ENCODE data around the gene RETSAT. TPM values are rescaled to one million over a fixed set of nuclear protein-coding genes. Genes with fewer than 3 reads are reported as not detected.
"Not testable (repeated sequence)": the region's sequence is repeated elsewhere in the genome, so short reads cannot be mapped to it uniquely, and the experiment has no call there.

The RETSAT gene
- total RNA-seq, 3 donors from 2014 or later = 154 to 378 (median 278) TPM

DNA sequence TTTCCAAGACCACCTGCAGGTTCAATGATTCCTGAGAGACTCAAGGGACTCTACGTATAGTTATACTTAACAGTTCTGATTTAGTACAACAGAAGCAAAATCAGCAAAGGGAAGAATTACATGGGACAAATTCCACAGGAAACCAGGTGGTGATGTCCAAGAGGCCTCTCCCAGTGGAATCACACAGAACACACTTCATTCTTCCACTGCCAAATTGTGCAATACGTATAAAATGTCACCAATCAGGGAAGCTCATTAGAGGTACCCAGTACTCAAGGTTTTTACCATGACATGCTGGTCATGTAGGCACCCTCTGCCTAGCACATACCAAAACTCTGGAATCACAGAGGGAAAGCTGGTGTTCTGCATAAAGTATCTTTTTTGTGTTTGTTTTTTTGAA lies 33.4 kb upstream of the RETSAT start:
- H3K36me3 ChIP-seq (ENCODE audit: low read depth) = no peaks in the 10 kb centered on the region
- TF ChIP-seq, protein P1, sequence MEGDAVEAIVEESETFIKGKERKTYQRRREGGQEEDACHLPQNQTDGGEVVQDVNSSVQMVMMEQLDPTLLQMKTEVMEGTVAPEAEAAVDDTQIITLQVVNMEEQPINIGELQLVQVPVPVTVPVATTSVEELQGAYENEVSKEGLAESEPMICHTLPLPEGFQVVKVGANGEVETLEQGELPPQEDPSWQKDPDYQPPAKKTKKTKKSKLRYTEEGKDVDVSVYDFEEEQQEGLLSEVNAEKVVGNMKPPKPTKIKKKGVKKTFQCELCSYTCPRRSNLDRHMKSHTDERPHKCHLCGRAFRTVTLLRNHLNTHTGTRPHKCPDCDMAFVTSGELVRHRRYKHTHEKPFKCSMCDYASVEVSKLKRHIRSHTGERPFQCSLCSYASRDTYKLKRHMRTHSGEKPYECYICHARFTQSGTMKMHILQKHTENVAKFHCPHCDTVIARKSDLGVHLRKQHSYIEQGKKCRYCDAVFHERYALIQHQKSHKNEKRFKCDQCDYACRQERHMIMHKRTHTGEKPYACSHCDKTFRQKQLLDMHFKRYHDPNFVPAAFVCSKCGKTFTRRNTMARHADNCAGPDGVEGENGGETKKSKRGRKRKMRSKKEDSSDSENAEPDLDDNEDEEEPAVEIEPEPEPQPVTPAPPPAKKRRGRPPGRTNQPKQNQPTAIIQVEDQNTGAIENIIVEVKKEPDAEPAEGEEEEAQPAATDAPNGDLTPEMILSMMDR (IDR thresholded peaks at IDR 0.05) = no peak

DNA sequence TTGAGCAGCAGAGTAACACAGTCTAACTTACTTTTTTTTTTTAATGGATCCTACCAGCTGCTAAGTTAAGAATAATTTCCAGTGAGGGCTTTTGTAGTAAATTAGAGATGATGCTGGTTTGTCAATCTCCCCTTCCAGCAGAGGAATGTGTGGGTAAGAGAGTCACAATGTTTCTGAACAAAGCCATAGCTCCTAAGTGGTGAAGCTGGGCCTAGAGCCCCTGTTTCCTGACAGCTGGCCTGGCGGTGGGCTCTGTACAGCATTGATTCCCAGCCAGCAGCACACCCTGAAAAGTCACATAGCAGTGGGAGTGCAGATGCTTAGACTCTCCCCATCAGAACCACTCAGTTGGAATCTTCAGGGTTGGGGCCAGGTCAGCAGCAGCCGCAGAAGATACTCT lies 31.4 kb upstream of the RETSAT start:
- intact Hi-C loops (cut with DNase I, micrococcal nuclease) = no loop called here
- Histone ChIP-seq H3K9me3 (no peaks in the 10 kb centered on the region), H3K4me1 (ENCODE audit: low read depth) (no peaks in the 10 kb centered on the region), H3K4me3 (no peak overlapping the region), H3K36me3 (ENCODE audit: low read depth) (no peaks in the 10 kb centered on the region)
- ATAC-seq (no peak), DNase-seq (no peak)
- TF ChIP-seq, protein P1 (IDR thresholded peaks at IDR 0.05) = no peak

More for the DNA sequence above, 33.4 kb upstream of the RETSAT start:
- intact Hi-C loops (cut with DNase I, micrococcal nuclease) = no loop called here
- peaks cover 5% of the 10 kb centered on the region for H3K4me1 ChIP-seq (ENCODE audit: low read depth)
- DNase-seq (no peak), ATAC-seq (no peak)
- H3K9me3 ChIP-seq = no peaks in the 10 kb centered on the region
- H3K4me3 ChIP-seq = no peak overlapping the region

DNA sequence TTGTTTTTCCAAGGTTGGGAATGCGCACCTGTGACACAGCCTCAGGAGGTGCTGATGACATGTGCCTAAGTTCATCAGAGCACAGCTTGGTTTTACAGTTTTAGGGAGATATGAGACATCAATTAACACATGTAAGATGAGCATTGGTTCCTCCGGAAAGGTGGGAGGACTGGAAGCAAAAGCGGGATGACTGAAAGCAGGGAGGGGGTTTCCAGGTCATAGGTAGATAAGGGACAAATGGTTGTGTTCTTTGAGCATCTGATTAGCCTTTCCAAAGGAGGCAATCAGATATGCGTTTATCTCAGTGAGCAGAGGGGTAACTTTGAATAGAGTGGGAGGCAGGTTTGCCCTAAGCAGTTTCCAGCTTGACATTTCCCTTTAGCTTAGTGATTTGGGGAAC lies 29.5 kb upstream of the RETSAT start:
- Histone ChIP-seq H3K9me3 (peaks cover 6% of the 10 kb centered on the region), H3K4me3 (no peak overlapping the region), H3K4me1 (ENCODE audit: low read depth) (no peaks in the 10 kb centered on the region), H3K36me3 (ENCODE audit: low read depth) (no peaks in the 10 kb centered on the region)
- intact Hi-C loops (cut with DNase I, micrococcal nuclease) = no loop called here
- ATAC-seq = no peak
- TF ChIP-seq, protein P1 (IDR thresholded peaks at IDR 0.05) = no peak
- no peak for DNase-seq

DNA sequence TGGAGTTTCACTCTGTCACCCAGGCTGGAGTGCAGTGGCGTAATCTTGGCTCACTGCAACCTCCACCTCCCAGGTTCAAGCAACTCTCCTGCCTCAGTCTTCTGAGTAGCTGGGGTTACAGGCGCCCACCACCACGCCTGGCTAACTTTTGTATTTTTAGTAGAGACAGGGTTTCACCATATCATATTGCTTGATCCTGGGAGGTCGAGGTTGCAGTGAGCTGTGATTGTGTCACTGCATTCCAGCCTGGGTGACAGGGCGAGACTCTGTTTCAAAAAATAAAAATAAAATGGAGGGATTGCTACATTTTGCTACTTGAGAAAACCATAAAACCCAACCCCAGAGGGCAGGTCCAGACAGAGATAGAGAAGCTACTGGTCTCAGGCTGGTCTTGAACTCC lies 28.8 kb upstream of the RETSAT start:
- H3K9me3 ChIP-seq; intact Hi-C loops (cut with DNase I, micrococcal nuclease); DNase-seq; H3K4me3 ChIP-seq; H3K36me3 ChIP-seq (ENCODE audit: low read depth); H3K4me1 ChIP-seq (ENCODE audit: low read depth); ATAC-seq: not testable (repeated sequence)

DNA sequence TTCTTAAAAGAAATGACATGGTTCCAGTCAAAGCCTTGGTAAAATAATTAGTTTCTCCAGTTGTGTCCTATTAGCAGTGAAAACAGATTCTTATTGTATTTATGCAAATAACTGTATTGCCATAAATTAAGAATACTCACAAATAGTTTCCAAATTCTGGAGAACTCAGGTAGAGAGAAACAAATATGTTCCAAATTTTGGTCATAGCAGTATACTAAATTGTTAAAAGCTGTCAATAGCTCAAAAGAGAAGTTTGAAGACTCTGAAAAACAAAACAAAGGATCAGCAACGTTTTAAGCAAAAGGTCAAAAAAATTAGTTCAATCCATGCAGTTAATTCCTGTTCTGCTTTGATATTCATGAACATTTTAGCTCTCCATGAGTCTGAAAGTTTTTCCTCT lies 25.7 kb upstream of the RETSAT start:
- intact Hi-C loops (cut with DNase I, micrococcal nuclease) = no loop called here
- no peaks in the 10 kb centered on the region for H3K4me1 ChIP-seq (ENCODE audit: low read depth)
- H3K9me3 ChIP-seq = peaks cover 6% of the 10 kb centered on the region
- TF ChIP-seq, protein P1 (IDR thresholded peaks at IDR 0.05) = no peak
- H3K4me3 ChIP-seq = no peak overlapping the region
- ATAC-seq = no peak
- no peak for DNase-seq
- H3K36me3 ChIP-seq (ENCODE audit: low read depth) = no peaks in the 10 kb centered on the region

DNA sequence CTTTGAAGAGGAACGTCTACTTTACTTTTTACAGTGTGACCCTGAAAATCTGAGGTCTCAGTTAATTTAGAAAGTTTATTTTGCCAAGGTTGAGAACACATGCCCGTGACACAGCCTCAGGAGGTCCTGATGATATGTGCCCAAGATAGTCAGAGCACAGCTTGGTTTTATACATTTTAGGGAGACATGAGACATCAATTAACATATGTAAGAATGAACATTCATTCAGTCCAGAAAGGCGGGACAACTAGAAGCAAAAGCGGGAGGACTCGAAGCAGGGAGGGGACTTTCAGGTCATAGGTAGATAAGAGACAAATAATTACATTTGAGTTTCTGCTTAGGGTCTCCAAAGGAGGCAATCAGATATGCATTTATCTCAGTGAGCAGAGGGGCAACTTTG lies 23.9 kb upstream of the RETSAT start:
- H3K4me1 ChIP-seq (ENCODE audit: low read depth) = no peaks in the 10 kb centered on the region
- H3K4me3 ChIP-seq = no peak overlapping the region
- peaks cover 6% of the 10 kb centered on the region for H3K9me3 ChIP-seq
- intact Hi-C loops (cut with DNase I, micrococcal nuclease) = no loop called here
- ATAC-seq (no peak), DNase-seq (no peak)
- no peaks in the 10 kb centered on the region for H3K36me3 ChIP-seq (ENCODE audit: low read depth)
- TF ChIP-seq, protein P1 (IDR thresholded peaks at IDR 0.05) = no peak
